Measurements from ENCODE around the gene MYO18B. TPM values are rescaled to one million over a fixed set of nuclear protein-coding genes. Genes with fewer than 3 reads are reported as not detected.

Gene MYO18B
- total RNA-seq, 4 donors from 2014 or later: under 0.01 to 0.50 (median 0.13) TPM

GRCh38 chr22:25744694-25745093 is 2.7 kb downstream of the MYO18B start:
- H3K36me3 ChIP-seq: no peaks in the 10 kb centered on the region
- no peak for DNase-seq (ENCODE audit: extremely low spot score)
- no peak overlapping the region for H3K27ac ChIP-seq (replicated peaks in 1 of 4)
- WGBS: 92% methylated on average over 4 of the region's 4 CpGs
- H3K27me3 ChIP-seq: peaks cover 0 to 9% (median 0%) of the 10 kb centered on the region in 4 donors
- no peak overlapping the region for H3K4me3 ChIP-seq
- TF ChIP-seq POLR2A (IDR thresholded peaks at IDR 0.05; ENCODE audit: low read depth): no peak
- no peak for TF ChIP-seq EP300 (IDR thresholded peaks at IDR 0.05)
- no peak for TF ChIP-seq POLR2AphosphoS5 (IDR thresholded peaks at IDR 0.05)
- no peak for TF ChIP-seq CTCF (IDR thresholded peaks at IDR 0.05)
- intact Hi-C loops (cut with DNase I): no loop called here
- no peaks in the 10 kb centered on the region for H3K9me3 ChIP-seq
- H3K4me1 ChIP-seq: peaks cover 0 to 5% (median 0%) of the 10 kb centered on the region in 4 donors

GRCh38 chr22:25745341-25746011 is 3.5 kb downstream of the MYO18B start:
- Histone ChIP-seq H3K9me3 (no peaks in the 10 kb centered on the region), H3K36me3 (no peaks in the 10 kb centered on the region), H3K4me1 (peaks cover 0 to 5% (median 0%) of the 10 kb centered on the region in 4 donors), H3K27ac (replicated peaks in 1 of 4) (no peak overlapping the region), H3K27me3 (peaks cover 0 to 9% (median 0%) of the 10 kb centered on the region in 4 donors), H3K4me3 (no peak overlapping the region)
- TF ChIP-seq POLR2AphosphoS5 (IDR thresholded peaks at IDR 0.05) (no peak), POLR2A (IDR thresholded peaks at IDR 0.05; ENCODE audit: low read depth) (no peak), CTCF (IDR thresholded peaks at IDR 0.05) (no peak), EP300 (IDR thresholded peaks at IDR 0.05) (no peak)
- DNase-seq (ENCODE audit: extremely low spot score): no peak
- intact Hi-C loops (cut with DNase I): no loop called here
- WGBS: 82% methylated on average over 7 of the region's 7 CpGs

DNA sequence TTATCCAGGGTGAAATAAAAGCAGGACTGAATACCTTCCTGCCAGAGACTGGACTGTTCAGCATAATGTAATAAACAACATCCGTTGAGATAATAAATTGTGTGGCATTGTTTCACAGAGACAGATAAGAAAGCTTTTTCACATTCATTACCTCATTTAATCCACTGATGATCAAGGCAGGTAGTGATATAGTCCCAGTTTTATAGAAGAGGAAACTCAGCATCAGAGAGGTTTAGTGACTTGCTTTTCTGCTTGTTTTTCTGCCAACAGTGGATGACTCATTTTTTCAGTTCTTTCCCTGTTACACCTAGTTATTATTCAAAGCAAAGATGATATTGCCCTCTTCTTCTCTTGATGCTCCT is 4.0 kb downstream of the MYO18B start:
- Histone ChIP-seq H3K27me3 (peaks cover 0 to 9% (median 0%) of the 10 kb centered on the region in 4 donors), H3K27ac (replicated peaks in 1 of 4) (no peak overlapping the region), H3K9me3 (no peaks in the 10 kb centered on the region), H3K4me1 (peaks cover 0 to 5% (median 0%) of the 10 kb centered on the region in 4 donors), H3K36me3 (no peaks in the 10 kb centered on the region), H3K4me3 (no peak overlapping the region)
- intact Hi-C loops (cut with DNase I): no loop called here
- 38% methylated on average over 1 of the region's 1 CpG for WGBS
- TF ChIP-seq CTCF (IDR thresholded peaks at IDR 0.05) (no peak), POLR2AphosphoS5 (IDR thresholded peaks at IDR 0.05) (no peak), POLR2A (IDR thresholded peaks at IDR 0.05; ENCODE audit: low read depth) (no peak), EP300 (IDR thresholded peaks at IDR 0.05) (no peak)
- no peak for DNase-seq (ENCODE audit: extremely low spot score)

- peaks cover 0 to 9% (median 0%) of the 10 kb centered on the region in 4 donors for H3K27me3 ChIP-seq
- WGBS: 59% methylated on average over 7 of the region's 8 CpGs
- peaks cover 0 to 5% (median 0%) of the 10 kb centered on the region in 4 donors for H3K4me1 ChIP-seq
- no peak for TF ChIP-seq EP300 (IDR thresholded peaks at IDR 0.05)
- TF ChIP-seq POLR2A (IDR thresholded peaks at IDR 0.05; ENCODE audit: low read depth): peak; percentile 12
- H3K36me3 ChIP-seq: no peaks in the 10 kb centered on the region
- intact Hi-C loops (cut with DNase I): no loop called here
- no peak overlapping the region for H3K27ac ChIP-seq (replicated peaks in 1 of 4)
- no peak overlapping the region for H3K4me3 ChIP-seq
- no peaks in the 10 kb centered on the region for H3K9me3 ChIP-seq
- no peak for DNase-seq (ENCODE audit: extremely low spot score)
Observed at GRCh38 chr22:25747245-25747944, 5.4 kb downstream of the MYO18B start.

GRCh38 chr22:25748140-25748539 is 6.2 kb downstream of the MYO18B start:
- WGBS: 84% methylated on average over 5 of the region's 5 CpGs

More at GRCh38 chr22:25748140-25748539, 6.2 kb downstream of the MYO18B start:
- intact Hi-C loops (cut with DNase I): no loop called here
- H3K9me3 ChIP-seq: no peaks in the 10 kb centered on the region
- H3K4me3 ChIP-seq: no peak overlapping the region
- no peak overlapping the region for H3K27ac ChIP-seq (replicated peaks in 1 of 4)
- DNase-seq (ENCODE audit: extremely low spot score): no peak
- peaks cover 0 to 5% (median 0%) of the 10 kb centered on the region in 4 donors for H3K4me1 ChIP-seq
- TF ChIP-seq POLR2AphosphoS5 (IDR thresholded peaks at IDR 0.05): no peak
- TF ChIP-seq POLR2A (IDR thresholded peaks at IDR 0.05; ENCODE audit: low read depth): no peak
- no peak for TF ChIP-seq CTCF (IDR thresholded peaks at IDR 0.05)
- no peak for TF ChIP-seq EP300 (IDR thresholded peaks at IDR 0.05)
- peaks cover 0 to 5% (median 0%) of the 10 kb centered on the region in 4 donors for H3K27me3 ChIP-seq
- H3K36me3 ChIP-seq: no peaks in the 10 kb centered on the region

Measured in esophagus muscularis mucosa (tissue), 4 donors.